Hepatocyte (in vitro differentiated cells): Measurements from ENCODE around the gene MPC1.

Experiments used
- CTCF ChIP-seq: fragments of 200-600 bp; sonication (generic); IDR thresholded peaks from 2 replicates; pipeline ENCODE4 v1.5.1; 2016; ENCODE audit warnings: antibody characterized with exemption, mild to moderate bottlenecking; ENCODE audit not compliant: poor library complexity
- EZH2 ChIP-seq: fragments of 200-600 bp; sonication (generic); IDR thresholded peaks from 2 replicates; pipeline ENCODE4 v1.6.1; 2016; ENCODE audit warnings: antibody characterized with exemption, mild to moderate bottlenecking, borderline replicate concordance
- EZH2phosphoT487 ChIP-seq: fragments of 200-600 bp; sonication (generic); IDR thresholded peaks from one replicate; pipeline ENCODE4 v1.6.1; 2018; ENCODE audit warnings: antibody characterized with exemption, mild to moderate bottlenecking, low read depth, moderate library complexity; ENCODE audit not compliant: unreplicated experiment, severe bottlenecking

GRCh38 chr6:166405386-166405785 is 22.6 kb upstream of the MPC1 start:
- TF ChIP-seq CTCF: no peak
- no peak for TF ChIP-seq EZH2
- no peak for TF ChIP-seq EZH2phosphoT487
